Right lobe of liver (tissue), 4 donors: Measurements from ENCODE around the gene CYTH4.

Experiments used
- CTCF ChIP-seq, 4 donors: fragments of 200-600 bp in 3 of 4; fragments of 450-650 bp in 1 of 4; IDR thresholded peaks; one replicate each; pipeline versions ENCODE4 v1.5.1 to v1.8.0; 2016 to 2022; ENCODE audit warnings: antibody characterized with exemption in 4 of 4, mild to moderate bottlenecking in 2 of 4
- POLR2A ChIP-seq: fragments of 450-650 bp; IDR thresholded peaks from one replicate; pipeline ENCODE4 v1.6.1; 2017; ENCODE audit warnings: antibody characterized with exemption, mild to moderate bottlenecking
- donor health status: DM: no; HTN: no; CAD: no.
- donor health status: DM: no; HTN: no; CAD: no.
- donor health status: DM: no; HTN: yes; CAD: no.

- no peak for TF ChIP-seq CTCF (IDR thresholded peaks at IDR 0.05)
- no peak for TF ChIP-seq POLR2A
Observed at GRCh38 chr22:37291559-37292298, 9.4 kb downstream of the CYTH4 start.
